H1 (cell line): ENCODE results near the gene ASS1. TPM values are rescaled to one million over a fixed set of nuclear protein-coding genes. Genes with fewer than 3 reads are reported as not detected.

Source experiments
- BRCA1 ChIP-seq: IDR thresholded peaks from 2 replicates; pipeline ENCODE4 v1.6.1; 2012; ENCODE audit warnings: low read depth, low read length, improper control_type of control experiment
- CHD2 ChIP-seq: IDR thresholded peaks from 2 replicates; pipeline ENCODE4 v1.6.1; 2012; ENCODE audit warnings: low read length, improper control_type of control experiment
- CTBP2 ChIP-seq: IDR thresholded peaks from 2 replicates; pipeline ENCODE4 v1.7.0; 2011; ENCODE audit warnings: borderline replicate concordance, mild to moderate bottlenecking, moderate library complexity, mixed read lengths, low read length; ENCODE audit not compliant: insufficient read depth, insufficient read length
- KDM1A ChIP-seq: fragments of 200-600, 300-600 bp; sonication (generic); IDR thresholded peaks from 2 replicates; pipeline ENCODE4 v1.7.1; 2016; ENCODE audit warnings: mild to moderate bottlenecking, low read length, borderline replicate concordance
- ZNF274 ChIP-seq: IDR thresholded peaks from 2 replicates; pipeline ENCODE4 v1.7.0; 2012; ENCODE audit warnings: low read length, borderline replicate concordance; ENCODE audit errors: extremely low read depth
- polyA plus RNA-seq, 7 experiments: library from polyadenylated mRNA; depleted of rRNA in 3 of 7; stranded (reverse) in 5 of 7; unstranded in 2 of 7; fragments of >200 nt in 5 of 7; fragments of 200-250 nt in 2 of 7; gene quantifications; 1 replicate in 5 of 7; 2 replicates in 1 of 7; 4 replicates in 1 of 7; pipeline versions ENCODE4 v1.2.1 to v1.2.3, GENCODE V29; 2011 to 2013; ENCODE audit warnings: missing spikeins in 2 of 7, mixed read lengths in 2 of 7
- total RNA-seq: library from RNA; stranded (reverse); fragmentation: NEBNext Ultra II Directional; extraction: Animal tissue kit (Norgen Biotek cat#: 25700); gene quantifications from 2 replicates; pipeline ENCODE4 v1.2.1, GENCODE V29; 2021
- TF ChIP-seq, protein P1 (sequence below), 3 experiments: IDR thresholded peaks; 1 replicate in 2 of 3; 2 replicates in 1 of 3; pipeline versions ENCODE4 v1.5.1 to v1.6.1; 2011; ENCODE audit warnings: low read length in 3 of 3, mild to moderate bottlenecking in 3 of 3, inconsistent platforms in 2 of 3, low read depth in 1 of 3, moderate library complexity in 1 of 3; ENCODE audit not compliant: insufficient read depth in 1 of 3; ENCODE audit errors: control extremely low read depth in 1 of 3

The ASS1 gene
- total and polyA plus RNA-seq, 2 of the 8 experiments (the other 6 are each of a cell fraction or from before 2014, with no cell fraction given) = 108 to 296 TPM

DNA sequence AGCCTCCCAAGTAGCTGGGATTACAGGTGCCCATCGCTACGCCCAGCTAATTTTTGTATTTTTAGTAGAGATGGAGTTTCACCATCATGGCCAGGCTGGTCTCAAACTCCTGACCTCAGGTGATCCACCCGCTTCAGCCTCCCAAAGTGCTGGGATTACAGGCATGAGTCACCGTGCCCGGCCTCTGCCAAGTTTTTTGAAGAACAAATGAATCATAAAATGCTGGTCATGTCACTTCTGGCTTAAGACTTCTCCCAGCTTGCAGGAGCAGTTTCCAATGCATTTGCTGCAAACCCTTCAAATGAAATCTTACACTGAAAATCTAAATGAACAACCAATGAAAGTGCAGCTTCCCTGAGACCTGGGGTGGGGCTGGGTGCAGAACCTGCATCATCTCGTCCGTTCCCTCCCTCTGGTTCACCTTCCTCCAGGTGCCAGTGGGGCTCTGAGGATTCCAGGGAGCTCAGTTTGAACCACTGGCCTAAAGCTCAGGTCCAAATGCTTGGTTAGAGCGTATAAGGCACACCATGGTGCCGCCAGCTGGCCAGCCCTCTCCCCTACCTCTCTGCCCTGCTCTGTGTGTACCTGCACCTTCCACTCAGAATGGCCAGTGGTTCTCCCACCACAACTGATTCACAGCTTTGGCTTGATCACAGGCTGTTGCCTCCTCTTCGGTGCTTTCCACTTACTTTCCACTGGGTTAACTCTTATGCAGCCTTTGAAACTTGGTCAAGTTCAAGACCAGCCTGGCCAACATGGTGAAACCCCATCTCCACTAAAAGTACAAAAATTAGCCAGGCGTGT lies 94.9 kb downstream of the ASS1 start (continued):
- TF ChIP-seq CTBP2 (no peak), ZNF274 (no peak), CHD2 (no peak), BRCA1 (no peak), KDM1A (no peak)
- TF ChIP-seq, protein P1, sequence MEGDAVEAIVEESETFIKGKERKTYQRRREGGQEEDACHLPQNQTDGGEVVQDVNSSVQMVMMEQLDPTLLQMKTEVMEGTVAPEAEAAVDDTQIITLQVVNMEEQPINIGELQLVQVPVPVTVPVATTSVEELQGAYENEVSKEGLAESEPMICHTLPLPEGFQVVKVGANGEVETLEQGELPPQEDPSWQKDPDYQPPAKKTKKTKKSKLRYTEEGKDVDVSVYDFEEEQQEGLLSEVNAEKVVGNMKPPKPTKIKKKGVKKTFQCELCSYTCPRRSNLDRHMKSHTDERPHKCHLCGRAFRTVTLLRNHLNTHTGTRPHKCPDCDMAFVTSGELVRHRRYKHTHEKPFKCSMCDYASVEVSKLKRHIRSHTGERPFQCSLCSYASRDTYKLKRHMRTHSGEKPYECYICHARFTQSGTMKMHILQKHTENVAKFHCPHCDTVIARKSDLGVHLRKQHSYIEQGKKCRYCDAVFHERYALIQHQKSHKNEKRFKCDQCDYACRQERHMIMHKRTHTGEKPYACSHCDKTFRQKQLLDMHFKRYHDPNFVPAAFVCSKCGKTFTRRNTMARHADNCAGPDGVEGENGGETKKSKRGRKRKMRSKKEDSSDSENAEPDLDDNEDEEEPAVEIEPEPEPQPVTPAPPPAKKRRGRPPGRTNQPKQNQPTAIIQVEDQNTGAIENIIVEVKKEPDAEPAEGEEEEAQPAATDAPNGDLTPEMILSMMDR (IDR thresholded peaks at IDR 0.05; ENCODE audit: control extremely low read depth in 1 of 3, insufficient read depth in 1 of 3, low read depth in 1 of 3, low read length in 3 of 3) = no peak
